ENCODE measurements around the gene SLC25A51.

Gene SLC25A51, protein sequence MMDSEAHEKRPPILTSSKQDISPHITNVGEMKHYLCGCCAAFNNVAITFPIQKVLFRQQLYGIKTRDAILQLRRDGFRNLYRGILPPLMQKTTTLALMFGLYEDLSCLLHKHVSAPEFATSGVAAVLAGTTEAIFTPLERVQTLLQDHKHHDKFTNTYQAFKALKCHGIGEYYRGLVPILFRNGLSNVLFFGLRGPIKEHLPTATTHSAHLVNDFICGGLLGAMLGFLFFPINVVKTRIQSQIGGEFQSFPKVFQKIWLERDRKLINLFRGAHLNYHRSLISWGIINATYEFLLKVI

GRCh38 chr9:37903647-37904444, at the start of gene SLC25A51:
SLC25A51 (minus strand) TSS chr9:37904127; CDS start chr9:37888550, 15,577 bp downstream.
- peak; percentile 94 for DNase-seq (ENCODE audit: low read depth)

DNA sequence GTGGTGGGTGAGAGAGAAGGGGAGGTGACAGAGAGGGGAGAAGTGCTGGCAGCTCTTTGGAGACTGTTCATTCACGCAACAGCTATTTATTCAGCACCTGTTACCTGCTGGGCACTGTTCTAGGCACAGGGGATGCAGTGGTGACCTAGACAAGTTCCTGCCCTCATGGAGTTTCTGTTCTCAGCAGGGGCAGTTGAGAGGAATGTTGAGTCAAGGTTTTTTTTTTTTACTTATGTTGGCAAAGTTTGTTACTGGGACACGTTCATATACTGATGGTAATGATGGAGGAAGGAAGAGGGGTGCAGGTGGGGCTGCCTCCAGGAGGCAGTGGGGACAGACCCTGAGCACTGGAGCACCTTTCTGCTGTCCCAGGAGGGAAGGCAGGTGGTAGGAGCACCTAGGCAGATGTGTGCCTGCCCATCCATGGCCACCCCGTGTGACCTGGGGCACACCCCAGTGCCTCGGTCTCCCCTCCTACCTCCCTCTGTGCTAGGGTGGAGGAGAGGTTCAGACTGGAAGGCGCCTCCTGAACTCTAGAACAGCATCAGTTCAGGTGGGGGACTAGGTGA, 49.4 kb upstream of the SLC25A51 start:
- no peak overlapping the region for H3K4me3 ChIP-seq (replicated peaks; ENCODE audit: low read depth, low read length)
- DNase-seq (ENCODE audit: low read depth) = no peak
- TF ChIP-seq, protein P1, sequence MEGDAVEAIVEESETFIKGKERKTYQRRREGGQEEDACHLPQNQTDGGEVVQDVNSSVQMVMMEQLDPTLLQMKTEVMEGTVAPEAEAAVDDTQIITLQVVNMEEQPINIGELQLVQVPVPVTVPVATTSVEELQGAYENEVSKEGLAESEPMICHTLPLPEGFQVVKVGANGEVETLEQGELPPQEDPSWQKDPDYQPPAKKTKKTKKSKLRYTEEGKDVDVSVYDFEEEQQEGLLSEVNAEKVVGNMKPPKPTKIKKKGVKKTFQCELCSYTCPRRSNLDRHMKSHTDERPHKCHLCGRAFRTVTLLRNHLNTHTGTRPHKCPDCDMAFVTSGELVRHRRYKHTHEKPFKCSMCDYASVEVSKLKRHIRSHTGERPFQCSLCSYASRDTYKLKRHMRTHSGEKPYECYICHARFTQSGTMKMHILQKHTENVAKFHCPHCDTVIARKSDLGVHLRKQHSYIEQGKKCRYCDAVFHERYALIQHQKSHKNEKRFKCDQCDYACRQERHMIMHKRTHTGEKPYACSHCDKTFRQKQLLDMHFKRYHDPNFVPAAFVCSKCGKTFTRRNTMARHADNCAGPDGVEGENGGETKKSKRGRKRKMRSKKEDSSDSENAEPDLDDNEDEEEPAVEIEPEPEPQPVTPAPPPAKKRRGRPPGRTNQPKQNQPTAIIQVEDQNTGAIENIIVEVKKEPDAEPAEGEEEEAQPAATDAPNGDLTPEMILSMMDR (IDR thresholded peaks at IDR 0.05; ENCODE audit: low read length, missing control alignments) = no peak

More at GRCh38 chr9:37903647-37904444, at the start of gene SLC25A51:
- peak within 1 kb of the TSS; percentile 67 for H3K4me3 ChIP-seq (replicated peaks; ENCODE audit: low read depth, low read length)
- TF ChIP-seq, protein P1 (IDR thresholded peaks at IDR 0.05; ENCODE audit: low read length, missing control alignments) = peak; percentile 87

DNA sequence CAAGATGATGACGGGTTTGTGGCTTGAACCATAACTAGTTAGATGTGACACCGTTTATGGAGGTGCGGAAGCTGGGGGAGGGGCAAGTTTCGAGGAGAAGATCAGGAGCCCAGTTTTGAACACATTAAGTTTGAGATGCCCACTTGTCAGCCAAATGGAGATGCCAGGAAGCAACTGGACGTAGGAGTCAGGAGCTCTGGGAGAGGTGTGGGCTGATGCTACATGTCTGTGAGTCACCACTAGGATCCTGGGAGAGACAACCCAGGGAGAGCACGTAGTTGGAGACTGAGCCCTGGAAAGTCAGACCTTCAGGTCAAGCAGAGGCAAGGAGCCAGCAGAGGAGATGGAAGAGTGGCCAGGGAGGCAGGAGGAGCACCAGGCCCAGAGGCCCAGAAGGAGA, 48.8 kb upstream of the SLC25A51 start:
- TF ChIP-seq, protein P1 (IDR thresholded peaks at IDR 0.05; ENCODE audit: low read length, missing control alignments) = no peak
- H3K4me3 ChIP-seq (replicated peaks; ENCODE audit: low read depth, low read length) = no peak overlapping the region
- DNase-seq (ENCODE audit: low read depth) = peak; percentile 76

- TF ChIP-seq, protein P1 (IDR thresholded peaks at IDR 0.05; ENCODE audit: low read length, missing control alignments) = no peak
- DNase-seq (ENCODE audit: low read depth) = no peak
- no peak overlapping the region for H3K4me3 ChIP-seq (replicated peaks; ENCODE audit: low read depth, low read length)
These were observed 47.9 kb upstream of the SLC25A51 start for GRCh38 chr9:37951671-37952449.

- no peak for DNase-seq (ENCODE audit: low read depth)
- TF ChIP-seq, protein P1 (IDR thresholded peaks at IDR 0.05; ENCODE audit: low read length, missing control alignments) = no peak
- H3K4me3 ChIP-seq (replicated peaks; ENCODE audit: low read depth, low read length) = no peak overlapping the region
These were observed 46.6 kb upstream of the SLC25A51 start for GRCh38 chr9:37950561-37950960.

GRCh38 chr9:37949576-37949975, 45.6 kb upstream of the SLC25A51 start:
- DNase-seq (ENCODE audit: low read depth) = no peak
- TF ChIP-seq, protein P1 (IDR thresholded peaks at IDR 0.05; ENCODE audit: low read length, missing control alignments) = no peak
- no peak overlapping the region for H3K4me3 ChIP-seq (replicated peaks; ENCODE audit: low read depth, low read length)
